GM21390 (cell line): ENCODE results near the gene VPS35L.

Experiments used
- ATAC-seq: cut with Tn5 transposase; IDR thresholded peaks from one replicate; pipeline ENCODE4 v1.9.1; 2021; ENCODE audit not compliant: unreplicated experiment

Gene VPS35L

GRCh38 chr16:19688396-19689024 lies 133.0 kb downstream of the VPS35L start:
- no peak for ATAC-seq

GRCh38 chr16:19689342-19689741 lies 133.8 kb downstream of the VPS35L start:
- no peak for ATAC-seq

- no peak for ATAC-seq
Observed at GRCh38 chr16:19690196-19690595, 134.7 kb downstream of the VPS35L start.

GRCh38 chr16:19691161-19691711 lies 135.7 kb downstream of the VPS35L start:
- no peak for ATAC-seq

- ATAC-seq, result no peak
Observed at GRCh38 chr16:19694989-19695388, 139.5 kb downstream of the VPS35L start.

GRCh38 chr16:19696328-19696727 lies 140.8 kb downstream of the VPS35L start:
- ATAC-seq, result no peak

GRCh38 chr16:19696961-19697360 lies 141.5 kb downstream of the VPS35L start:
- no peak for ATAC-seq

GRCh38 chr16:19697756-19698318 lies 142.3 kb downstream of the VPS35L start:
- no peak for ATAC-seq

GRCh38 chr16:19698480-19699465 lies 143.3 kb downstream of the VPS35L start:
- no peak for ATAC-seq

- ATAC-seq, result no peak
Observed at GRCh38 chr16:19699472-19699871, 144.0 kb downstream of the VPS35L start.

- ATAC-seq, result no peak
Observed at GRCh38 chr16:19700319-19700781, 144.8 kb downstream of the VPS35L start.

GRCh38 chr16:19701091-19701490 lies 145.6 kb downstream of the VPS35L start:
- ATAC-seq, result no peak

- ATAC-seq, result no peak
Observed at GRCh38 chr16:19703172-19703889, 147.8 kb downstream of the VPS35L start.

GRCh38 chr16:19704321-19705145 lies 149.0 kb downstream of the VPS35L start:
- no peak for ATAC-seq

- ATAC-seq, result no peak
Observed at GRCh38 chr16:19705146-19705501, 149.6 kb downstream of the VPS35L start.

GRCh38 chr16:19705843-19706242 lies 150.3 kb downstream of the VPS35L start:
- ATAC-seq, result no peak

GRCh38 chr16:19706846-19707245 lies 151.3 kb downstream of the VPS35L start:
- no peak for ATAC-seq

- no peak for ATAC-seq
Observed at GRCh38 chr16:19707569-19708295, 152.2 kb downstream of the VPS35L start.
